Uterus (tissue), 2 donors: ENCODE results near the gene CDC16.

Experiments used
- POLR2A ChIP-seq, 2 donors: fragments of 450-650 bp; IDR thresholded peaks; one replicate each; pipeline ENCODE4 v1.6.1; 2016; ENCODE audit warnings: antibody characterized with exemption in 2 of 2, mild to moderate bottlenecking in 1 of 2, moderate library complexity in 1 of 2
- TF ChIP-seq, protein P1 (sequence below), 4 experiments: fragments of 200-600 bp in 2 of 4; fragments of 450-650 bp in 2 of 4; sonication (generic) in 2 of 4; IDR thresholded peaks; one replicate each; pipeline ENCODE4 v1.5.1; 2016 to 2019; ENCODE audit warnings: antibody characterized with exemption in 4 of 4, mild to moderate bottlenecking in 2 of 4, moderate library complexity in 1 of 4

DNA sequence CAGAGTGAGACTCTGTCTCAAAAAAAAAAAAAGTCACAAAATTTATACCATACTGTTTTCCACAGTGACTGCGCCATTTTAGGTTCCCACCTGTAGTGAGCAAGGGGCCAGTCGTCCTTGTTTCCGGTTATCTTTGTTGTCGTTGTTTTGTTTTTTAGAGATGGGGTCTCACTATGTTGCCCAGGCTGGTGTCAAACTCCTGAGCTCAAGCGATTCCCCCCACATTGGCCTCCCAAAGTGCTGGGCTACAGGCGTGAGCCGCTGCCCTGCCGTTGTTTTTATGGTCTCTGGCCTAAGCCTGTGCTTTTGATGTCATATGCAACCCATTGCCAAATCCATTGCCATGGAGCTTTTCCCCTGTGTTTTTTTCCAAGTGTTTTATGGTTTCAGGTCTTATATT lies 50.0 kb downstream of the CDC16 start:
- TF ChIP-seq, protein P1, sequence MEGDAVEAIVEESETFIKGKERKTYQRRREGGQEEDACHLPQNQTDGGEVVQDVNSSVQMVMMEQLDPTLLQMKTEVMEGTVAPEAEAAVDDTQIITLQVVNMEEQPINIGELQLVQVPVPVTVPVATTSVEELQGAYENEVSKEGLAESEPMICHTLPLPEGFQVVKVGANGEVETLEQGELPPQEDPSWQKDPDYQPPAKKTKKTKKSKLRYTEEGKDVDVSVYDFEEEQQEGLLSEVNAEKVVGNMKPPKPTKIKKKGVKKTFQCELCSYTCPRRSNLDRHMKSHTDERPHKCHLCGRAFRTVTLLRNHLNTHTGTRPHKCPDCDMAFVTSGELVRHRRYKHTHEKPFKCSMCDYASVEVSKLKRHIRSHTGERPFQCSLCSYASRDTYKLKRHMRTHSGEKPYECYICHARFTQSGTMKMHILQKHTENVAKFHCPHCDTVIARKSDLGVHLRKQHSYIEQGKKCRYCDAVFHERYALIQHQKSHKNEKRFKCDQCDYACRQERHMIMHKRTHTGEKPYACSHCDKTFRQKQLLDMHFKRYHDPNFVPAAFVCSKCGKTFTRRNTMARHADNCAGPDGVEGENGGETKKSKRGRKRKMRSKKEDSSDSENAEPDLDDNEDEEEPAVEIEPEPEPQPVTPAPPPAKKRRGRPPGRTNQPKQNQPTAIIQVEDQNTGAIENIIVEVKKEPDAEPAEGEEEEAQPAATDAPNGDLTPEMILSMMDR (IDR thresholded peaks at IDR 0.05) = no peak
- no peak for TF ChIP-seq POLR2A (IDR thresholded peaks at IDR 0.05)
